ENCODE data around the gene PIK3C2A.
"Not testable (repeated sequence)": the region's sequence is repeated elsewhere in the genome, so short reads cannot be mapped to it uniquely, and the experiment has no call there.

PIK3C2A gene

DNA sequence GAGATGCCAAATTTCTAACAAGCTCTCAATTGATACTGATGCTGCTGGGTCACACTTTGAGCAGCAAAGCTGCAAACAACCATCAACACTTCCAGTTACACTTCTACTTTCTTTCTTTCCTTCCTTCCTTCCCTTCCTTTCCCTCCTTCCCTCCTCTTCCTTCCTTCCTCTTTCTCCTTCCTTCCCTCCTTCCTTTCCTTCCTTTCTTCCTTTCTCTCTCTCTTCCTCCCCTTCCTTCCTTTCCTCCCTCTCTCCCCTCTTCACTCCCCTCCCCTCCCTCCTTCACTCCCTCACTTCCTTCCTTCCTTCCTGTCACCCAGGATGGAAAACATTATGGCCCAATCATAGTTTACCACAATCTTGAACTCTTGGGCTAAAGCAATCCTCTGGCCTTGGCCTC, 33.0 kb upstream of the PIK3C2A start:
- no peak for DNase-seq (ENCODE audit: low read depth)
- H3K4me3 ChIP-seq (ENCODE audit: control insufficient read depth, low read depth, low read length): no peak overlapping the region
- TF ChIP-seq, protein P1, sequence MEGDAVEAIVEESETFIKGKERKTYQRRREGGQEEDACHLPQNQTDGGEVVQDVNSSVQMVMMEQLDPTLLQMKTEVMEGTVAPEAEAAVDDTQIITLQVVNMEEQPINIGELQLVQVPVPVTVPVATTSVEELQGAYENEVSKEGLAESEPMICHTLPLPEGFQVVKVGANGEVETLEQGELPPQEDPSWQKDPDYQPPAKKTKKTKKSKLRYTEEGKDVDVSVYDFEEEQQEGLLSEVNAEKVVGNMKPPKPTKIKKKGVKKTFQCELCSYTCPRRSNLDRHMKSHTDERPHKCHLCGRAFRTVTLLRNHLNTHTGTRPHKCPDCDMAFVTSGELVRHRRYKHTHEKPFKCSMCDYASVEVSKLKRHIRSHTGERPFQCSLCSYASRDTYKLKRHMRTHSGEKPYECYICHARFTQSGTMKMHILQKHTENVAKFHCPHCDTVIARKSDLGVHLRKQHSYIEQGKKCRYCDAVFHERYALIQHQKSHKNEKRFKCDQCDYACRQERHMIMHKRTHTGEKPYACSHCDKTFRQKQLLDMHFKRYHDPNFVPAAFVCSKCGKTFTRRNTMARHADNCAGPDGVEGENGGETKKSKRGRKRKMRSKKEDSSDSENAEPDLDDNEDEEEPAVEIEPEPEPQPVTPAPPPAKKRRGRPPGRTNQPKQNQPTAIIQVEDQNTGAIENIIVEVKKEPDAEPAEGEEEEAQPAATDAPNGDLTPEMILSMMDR (conservative IDR thresholded peaks at IDR 0.05; ENCODE audit: control insufficient read depth, insufficient read depth, low read depth, low read length): no peak

DNA sequence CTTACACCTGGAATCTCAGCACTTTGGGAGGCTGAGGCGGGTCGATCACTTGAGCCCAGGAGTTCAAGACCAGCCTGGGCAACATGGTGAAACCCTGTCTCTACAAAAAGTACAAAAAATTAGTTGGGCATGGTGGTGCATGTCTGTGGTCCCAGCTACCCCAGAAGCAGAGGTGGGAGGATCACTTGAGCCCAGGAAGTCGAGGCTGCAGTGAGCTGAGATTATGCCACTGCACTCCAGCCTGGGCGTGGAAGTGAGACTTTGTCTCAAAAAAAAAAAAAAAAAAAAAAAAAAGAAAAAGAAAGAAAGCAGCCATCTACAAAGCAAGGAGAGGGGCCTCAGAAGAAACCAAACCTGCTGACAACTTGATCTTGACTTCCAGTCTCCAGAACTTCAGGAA, 32.1 kb upstream of the PIK3C2A start:
- not testable (repeated sequence) for DNase-seq (ENCODE audit: low read depth)

DNA sequence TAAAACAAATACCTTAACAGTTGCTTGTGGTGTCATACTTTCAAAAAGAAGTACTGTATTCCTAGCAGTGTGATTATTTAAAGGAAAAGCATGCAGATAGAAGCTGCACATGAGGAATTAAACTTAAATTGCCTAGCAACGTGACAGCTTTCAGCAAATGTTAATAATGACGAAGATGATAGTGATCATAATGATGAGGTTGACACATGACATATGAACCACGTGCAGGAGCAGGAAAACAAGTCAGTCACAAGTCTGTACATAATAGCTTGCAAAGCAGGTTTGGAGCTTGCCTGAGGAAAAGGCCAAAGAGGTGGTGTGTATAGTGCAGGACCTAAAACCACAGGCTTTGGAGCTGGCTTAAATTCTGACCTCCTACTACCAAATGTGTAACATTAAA, 30.6 kb upstream of the PIK3C2A start:
- H3K4me3 ChIP-seq (ENCODE audit: control insufficient read depth, low read depth, low read length): no peak overlapping the region
- TF ChIP-seq, protein P1 (conservative IDR thresholded peaks at IDR 0.05; ENCODE audit: control insufficient read depth, insufficient read depth, low read depth, low read length): no peak

More for the DNA sequence above, 32.1 kb upstream of the PIK3C2A start:
- H3K4me3 ChIP-seq (ENCODE audit: control insufficient read depth, low read depth, low read length): not testable (repeated sequence)

DNA sequence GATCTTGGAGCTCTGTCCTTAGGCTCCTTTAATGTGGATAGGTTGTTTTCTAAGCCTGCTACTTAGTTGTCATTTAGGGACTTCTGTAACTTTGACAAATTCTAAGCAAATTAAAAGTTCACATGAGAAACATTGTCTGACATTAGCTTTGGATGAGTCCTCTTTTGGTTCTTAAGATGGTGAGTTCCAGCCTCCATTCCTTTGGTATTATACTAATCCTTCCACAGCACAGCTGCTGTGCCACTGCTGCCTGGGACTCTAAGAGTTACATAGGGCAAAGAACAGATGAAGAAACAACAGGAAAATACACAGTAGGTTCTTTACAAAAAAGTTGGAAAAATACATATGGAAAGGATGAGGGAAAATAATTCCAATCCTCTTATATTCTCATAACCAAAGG, 25.3 kb upstream of the PIK3C2A start:
- no peak overlapping the region for H3K4me3 ChIP-seq (ENCODE audit: control insufficient read depth, low read depth, low read length)
- DNase-seq (ENCODE audit: low read depth): no peak
- TF ChIP-seq, protein P1 (conservative IDR thresholded peaks at IDR 0.05; ENCODE audit: control insufficient read depth, insufficient read depth, low read depth, low read length): no peak

More for the DNA sequence above, 30.6 kb upstream of the PIK3C2A start:
- DNase-seq (ENCODE audit: low read depth): no peak

DNA sequence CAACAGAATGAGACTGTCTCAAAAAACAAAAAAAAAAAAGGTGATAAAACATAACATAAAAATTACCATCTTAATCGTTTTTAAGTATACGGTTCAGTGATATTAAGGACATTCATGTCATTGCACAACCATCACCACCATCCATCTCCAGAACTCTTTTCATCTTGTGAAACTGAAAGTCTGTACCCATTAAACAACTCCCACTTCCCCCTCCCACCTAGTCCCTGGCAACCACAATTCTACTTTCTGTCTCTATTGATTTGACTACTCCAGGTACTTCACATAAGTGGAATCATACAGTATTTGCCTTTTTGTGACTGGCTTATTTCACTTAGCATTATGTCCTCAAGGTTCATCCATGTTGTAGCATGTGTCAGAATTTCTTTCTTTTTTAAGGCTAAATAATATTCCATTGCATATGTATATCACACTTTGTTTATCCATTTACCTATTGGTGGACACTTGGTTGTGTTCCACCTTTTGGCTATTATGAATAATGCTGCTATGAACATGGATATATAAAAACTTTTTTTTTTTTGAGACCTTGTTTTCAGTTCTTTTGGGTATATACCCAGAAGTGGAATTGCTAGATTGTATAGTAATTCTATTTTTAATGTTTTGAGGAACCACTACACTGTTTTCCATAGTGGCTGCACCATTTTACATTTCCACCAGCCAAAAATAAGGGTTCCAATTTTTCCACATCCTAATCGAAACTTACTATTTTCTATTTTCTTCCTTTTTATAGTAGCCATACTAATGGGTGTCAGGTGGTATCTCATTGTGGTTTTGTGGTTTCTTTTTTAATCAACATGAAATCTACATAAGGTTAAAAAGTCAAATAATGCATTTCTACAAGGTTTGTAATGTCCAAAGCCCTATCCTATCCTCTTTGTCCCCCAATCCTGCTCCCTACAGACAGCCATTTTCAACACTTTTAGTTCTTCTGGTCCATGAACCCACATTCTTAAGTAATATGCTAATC, 23.4 kb upstream of the PIK3C2A start:
- DNase-seq (ENCODE audit: low read depth): no peak
- TF ChIP-seq, protein P1 (conservative IDR thresholded peaks at IDR 0.05; ENCODE audit: control insufficient read depth, insufficient read depth, low read depth, low read length): no peak
- H3K4me3 ChIP-seq (ENCODE audit: control insufficient read depth, low read depth, low read length): no peak overlapping the region

DNA sequence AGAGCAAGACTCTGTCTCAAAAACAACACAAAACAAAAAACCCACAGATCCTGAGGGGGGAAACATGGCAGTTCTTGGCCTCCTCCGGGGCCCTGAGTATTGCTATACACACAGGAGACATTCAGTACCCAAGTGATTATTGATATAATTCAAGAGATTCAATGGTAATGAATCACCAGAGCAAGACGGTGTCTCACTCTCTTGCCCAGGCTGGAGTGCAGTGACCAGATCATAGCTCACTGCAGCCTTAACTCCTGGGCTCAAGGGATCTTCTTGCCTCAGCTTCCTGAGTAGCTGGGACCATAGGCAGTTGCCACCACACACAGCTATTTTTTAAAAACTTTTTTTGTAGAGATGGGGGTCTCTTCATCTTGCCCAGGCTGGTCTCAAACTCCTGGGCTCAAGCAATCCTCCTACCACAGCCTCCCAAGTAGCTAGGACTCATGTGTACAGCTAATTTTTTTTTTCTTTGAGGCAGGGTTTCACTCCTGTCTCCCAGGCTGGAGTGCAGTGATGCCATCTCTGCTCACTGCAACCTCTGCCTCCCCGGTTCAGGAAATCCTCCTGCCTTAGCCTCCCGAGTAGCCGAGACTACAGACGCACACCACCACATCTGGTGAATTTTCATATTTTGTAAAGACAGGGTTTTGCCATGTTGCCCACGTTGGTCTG, 21.8 kb upstream of the PIK3C2A start:
- TF ChIP-seq, protein P1 (conservative IDR thresholded peaks at IDR 0.05; ENCODE audit: control insufficient read depth, insufficient read depth, low read depth, low read length): no peak
- DNase-seq (ENCODE audit: low read depth): peak; percentile 21
- no peak overlapping the region for H3K4me3 ChIP-seq (ENCODE audit: control insufficient read depth, low read depth, low read length)

DNA sequence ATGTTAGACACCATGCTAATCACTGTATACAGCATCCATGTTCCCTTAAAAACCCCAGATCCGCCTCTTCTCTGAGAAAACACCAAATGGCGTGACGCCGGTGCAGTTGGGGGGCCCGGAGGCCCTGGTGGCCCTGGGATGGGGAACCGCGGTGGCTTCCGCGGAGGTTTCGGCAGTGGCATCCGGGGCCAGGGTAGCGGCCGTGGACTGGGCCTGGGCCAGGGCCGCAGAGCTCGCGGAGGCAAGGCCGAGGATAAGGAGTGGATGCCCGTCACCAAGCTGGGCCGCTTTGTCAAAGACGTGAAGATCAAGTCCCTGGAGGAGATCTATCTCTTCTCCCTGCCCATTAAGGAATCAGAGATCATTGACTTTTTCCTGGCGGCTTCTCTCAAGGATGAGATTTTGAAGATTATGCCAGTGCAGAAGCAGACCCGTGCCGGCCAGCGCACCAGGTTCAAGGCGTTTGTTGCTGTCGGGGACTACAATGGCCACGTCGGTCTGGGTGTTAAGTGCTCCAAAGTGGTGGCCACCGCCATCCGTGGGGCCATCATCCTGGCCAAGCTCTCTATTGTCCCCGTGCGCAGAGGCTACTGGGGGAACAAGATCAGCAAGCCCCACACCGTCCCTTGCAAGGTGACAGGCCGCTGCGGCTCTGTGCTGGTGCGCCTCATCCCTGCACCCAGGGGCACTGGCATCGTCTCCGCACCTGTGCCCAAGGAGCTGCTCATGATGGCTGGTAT, 20.6 kb upstream of the PIK3C2A start:
- not testable (repeated sequence) for H3K4me3 ChIP-seq (ENCODE audit: control insufficient read depth, low read depth, low read length); DNase-seq (ENCODE audit: low read depth)

Data from fibroblast of mammary gland (primary cell).